ENCODE measurements around the gene ELAVL2. TPM values are rescaled to one million over a fixed set of nuclear protein-coding genes. Genes with fewer than 3 reads are reported as not detected.

The ELAVL2 gene
- total RNA-seq, 1 experiment from 2014 or later = 0.18 TPM

- ChIA-PET CTCF (no interaction called here), POLR2A (no interaction called here)
- Histone ChIP-seq H3K27me3 (replicated peaks; ENCODE audit: control insufficient read depth, insufficient read depth, low read length) (no peaks in the 10 kb centered on the region), H3K9me3 (no peaks in the 10 kb centered on the region), H3K36me3 (ENCODE audit: control insufficient read depth, insufficient read depth, low read length) (no peaks in the 10 kb centered on the region), H3K4me3 (ENCODE audit: low read depth, low read length) (peak overlapping the region; percentile 27), H3K4me1 (no peaks in the 10 kb centered on the region)
- Mint-ChIP-seq H3K36me3 (ENCODE audit: insufficient read depth, unreplicated experiment) (no peaks in the 10 kb centered on the region), H3K9me3 (ENCODE audit: unreplicated experiment) (no peaks in the 10 kb centered on the region), H3K27ac (ENCODE audit: unreplicated experiment) (no peak overlapping the region), H3K4me1 (ENCODE audit: low read depth, unreplicated experiment) (no peaks in the 10 kb centered on the region), H3K4me3 (ENCODE audit: unreplicated experiment) (no peak overlapping the region), H3K27me3 (ENCODE audit: insufficient read depth, unreplicated experiment) (peaks cover 3% of the 10 kb centered on the region)
- DNase-seq = no peak
- TF ChIP-seq CTCF (IDR thresholded peaks at IDR 0.05; ENCODE audit: insufficient read depth in 1 of 2, low read depth in 1 of 2, low read length in 1 of 2, severe bottlenecking in 1 of 2, unreplicated experiment in 1 of 2) = no peak
- intact Hi-C loops (cut with micrococcal nuclease; ENCODE audit: unreplicated experiment) = no loop called here
- no TSS peak for BruUV-seq (replicated peaks)
These were observed 340 bp downstream of the ELAVL2 start for GRCh38 chr9:23825700-23826099.

- POLR2A ChIA-PET = no interaction called here
- intact Hi-C loops (cut with micrococcal nuclease; ENCODE audit: unreplicated experiment) = no loop called here
- Mint-ChIP-seq H3K36me3 (ENCODE audit: insufficient read depth, unreplicated experiment) (no peaks in the 10 kb centered on the region), H3K27me3 (ENCODE audit: insufficient read depth, unreplicated experiment) (peaks cover 3% of the 10 kb centered on the region), H3K4me3 (ENCODE audit: unreplicated experiment) (no peak overlapping the region), H3K27ac (ENCODE audit: unreplicated experiment) (no peak overlapping the region), H3K9me3 (ENCODE audit: unreplicated experiment) (no peaks in the 10 kb centered on the region), H3K4me1 (ENCODE audit: low read depth, unreplicated experiment) (no peaks in the 10 kb centered on the region)
- no TSS peak for BruUV-seq (replicated peaks)
- Histone ChIP-seq H3K27me3 (replicated peaks; ENCODE audit: control insufficient read depth, insufficient read depth, low read length) (no peaks in the 10 kb centered on the region), H3K4me1 (no peaks in the 10 kb centered on the region), H3K9me3 (no peaks in the 10 kb centered on the region), H3K36me3 (ENCODE audit: control insufficient read depth, insufficient read depth, low read length) (no peaks in the 10 kb centered on the region), H3K4me3 (ENCODE audit: low read depth, low read length) (peak overlapping the region; percentile 18; the same call in 1 of the 2 replicates)
- DNase-seq = no peak
- no peak for TF ChIP-seq CTCF (IDR thresholded peaks at IDR 0.05; ENCODE audit: insufficient read depth in 1 of 2, low read depth in 1 of 2, low read length in 1 of 2, severe bottlenecking in 1 of 2, unreplicated experiment in 1 of 2)
- CTCF ChIA-PET = no interaction called here
These were observed 1.0 kb downstream of the ELAVL2 start for GRCh38 chr9:23824830-23825591.

- intact Hi-C loops (cut with micrococcal nuclease; ENCODE audit: unreplicated experiment) = no loop called here
These were observed 1.8 kb downstream of the ELAVL2 start for GRCh38 chr9:23823986-23824829.

More at GRCh38 chr9:23823986-23824829, 1.8 kb downstream of the ELAVL2 start:
- H3K9me3 Mint-ChIP-seq (ENCODE audit: unreplicated experiment) = no peaks in the 10 kb centered on the region
- POLR2A ChIA-PET = no interaction called here
- Histone ChIP-seq H3K9me3 (no peaks in the 10 kb centered on the region), H3K27me3 (replicated peaks; ENCODE audit: control insufficient read depth, insufficient read depth, low read length) (no peaks in the 10 kb centered on the region), H3K4me1 (no peaks in the 10 kb centered on the region), H3K36me3 (ENCODE audit: control insufficient read depth, insufficient read depth, low read length) (no peaks in the 10 kb centered on the region), H3K4me3 (ENCODE audit: low read depth, low read length) (no peak overlapping the region)
- CTCF ChIA-PET = no interaction called here
- H3K36me3 Mint-ChIP-seq (ENCODE audit: insufficient read depth, unreplicated experiment) = no peaks in the 10 kb centered on the region
- no peak for DNase-seq
- no peak for TF ChIP-seq CTCF (IDR thresholded peaks at IDR 0.05; ENCODE audit: insufficient read depth in 1 of 2, low read depth in 1 of 2, low read length in 1 of 2, severe bottlenecking in 1 of 2, unreplicated experiment in 1 of 2)
- H3K4me1 Mint-ChIP-seq (ENCODE audit: low read depth, unreplicated experiment) = no peaks in the 10 kb centered on the region
- peaks cover 3% of the 10 kb centered on the region for H3K27me3 Mint-ChIP-seq (ENCODE audit: insufficient read depth, unreplicated experiment)
- H3K4me3 Mint-ChIP-seq (ENCODE audit: unreplicated experiment) = no peak overlapping the region
- no TSS peak for BruUV-seq (replicated peaks)
- H3K27ac Mint-ChIP-seq (ENCODE audit: unreplicated experiment) = no peak overlapping the region

Data from Caco-2 (cell line).